Thoracic aorta (tissue), 2 donors: Measurements from ENCODE around the gene CLEC17A. TPM values are rescaled to one million over a fixed set of nuclear protein-coding genes. Genes with fewer than 3 reads are reported as not detected.

Source experiments
- ATAC-seq: fragments of 150-250 bp; one replicate; pipeline ENCODE4 v1.8.0; 2017; ENCODE audit warnings: low read depth; ENCODE audit not compliant: insufficient number of reproducible peaks, low FRiP score
- DNase-seq: peaks from one replicate; pipeline ENCODE4 v3.0.0-alpha.2; 2020; ENCODE audit warnings: low spot score
- H3K27ac ChIP-seq, 2 donors: fragments of 200-600 bp; sonication (generic); 1 replicate in 1 of 2; 2 replicates in 1 of 2; pipeline ENCODE4 v1.5.1; 2016; ENCODE audit warnings: mild to moderate bottlenecking in 2 of 2, moderate library complexity in 2 of 2
- H3K27me3 ChIP-seq: fragments of 200-600 bp; sonication (generic); replicated peaks from 2 replicates; pipeline ENCODE4 v1.6.0; 2016; ENCODE audit warnings: mild to moderate bottlenecking; ENCODE audit not compliant: insufficient read depth
- H3K36me3 ChIP-seq: fragments of 200-600 bp; sonication (generic); one replicate; pipeline ENCODE4 v1.5.1; 2016
- H3K4me1 ChIP-seq, 2 donors: fragments of 200-600 bp; sonication (generic); 1 replicate in 1 of 2; 2 replicates in 1 of 2; pipeline versions ENCODE4 v1.5.1 to v1.6.0; 2016; ENCODE audit warnings: low read depth in 2 of 2, mild to moderate bottlenecking in 1 of 2; ENCODE audit not compliant: control insufficient read depth in 1 of 2
- H3K4me3 ChIP-seq: fragments of 200-600 bp; sonication (generic); 2 replicates; pipeline ENCODE4 v1.5.1; 2016; ENCODE audit warnings: mild to moderate bottlenecking
- H3K9me3 ChIP-seq: fragments of 200-600 bp; sonication (generic); 2 replicates; pipeline ENCODE4 v1.5.1; 2016
- CTCF ChIP-seq: fragments of 200-600 bp; sonication (generic); IDR thresholded peaks from one replicate; pipeline ENCODE4 v1.5.1; 2019; ENCODE audit warnings: antibody characterized with exemption
- total RNA-seq, 2 donors: library from RNA; depleted of rRNA; stranded (reverse); fragments of >200 nt; gene quantifications; one replicate each; pipeline versions ENCODE4 v1.1.0 to v1.2.3, GENCODE V29; 2016

Gene CLEC17A
- total RNA-seq, 2 donors from 2014 or later: not detected

- Histone ChIP-seq H3K36me3 (no peaks in the 10 kb centered on the region), H3K27ac (peak within 1 kb of the TSS; percentile 53 to 67), H3K4me3 (peak within 1 kb of the TSS; percentile 100), H3K9me3 (no peaks in the 10 kb centered on the region), H3K4me1 (peaks cover 13 to 24% of the 10 kb centered on the region in 2 donors), H3K27me3 (no peaks in the 10 kb centered on the region)
- peak; percentile 98 for ATAC-seq
- peak; percentile 75 for DNase-seq
- TF ChIP-seq CTCF: peak; percentile 67
These were observed 11.0 kb upstream of the CLEC17A start, which contains the start of gene NDUFB7 for GRCh38 chr19:14571695-14572490. Gene NDUFB7 (minus strand): TSS chr19:14572066. CDS start chr19:14572000, 66 bp downstream.

GRCh38 chr19:14575428-14575980 lies 7.4 kb upstream of the CLEC17A start:
- no peak overlapping the region for H3K4me3 ChIP-seq
- TF ChIP-seq CTCF: no peak
- peaks cover 12 to 14% of the 10 kb centered on the region in 2 donors for H3K4me1 ChIP-seq
- DNase-seq: no peak
- H3K9me3 ChIP-seq: no peaks in the 10 kb centered on the region
- no peaks in the 10 kb centered on the region for H3K27me3 ChIP-seq
- ATAC-seq: no peak
- no peaks in the 10 kb centered on the region for H3K36me3 ChIP-seq
- no peak overlapping the region for H3K27ac ChIP-seq

- Histone ChIP-seq H3K27ac (no peak overlapping the region), H3K9me3 (no peaks in the 10 kb centered on the region), H3K36me3 (no peaks in the 10 kb centered on the region), H3K27me3 (no peaks in the 10 kb centered on the region), H3K4me3 (no peak overlapping the region), H3K4me1 (peaks cover 4 to 6% of the 10 kb centered on the region in 2 donors)
- ATAC-seq (no peak), DNase-seq (no peak)
- TF ChIP-seq CTCF: no peak
These were observed 6.5 kb upstream of the CLEC17A start for GRCh38 chr19:14576363-14576762.

- no peak for DNase-seq
- no peaks in the 10 kb centered on the region for H3K36me3 ChIP-seq
- ATAC-seq: no peak
- H3K4me3 ChIP-seq: no peak overlapping the region
- no peaks in the 10 kb centered on the region for H3K27me3 ChIP-seq
- no peaks in the 10 kb centered on the region for H3K9me3 ChIP-seq
- no peak overlapping the region for H3K27ac ChIP-seq
- H3K4me1 ChIP-seq: peaks cover 2% of the 10 kb centered on the region in 2 donors
- no peak for TF ChIP-seq CTCF
These were observed 5.6 kb upstream of the CLEC17A start for GRCh38 chr19:14577264-14577663.

GRCh38 chr19:14577885-14578427 lies 4.9 kb upstream of the CLEC17A start:
- Histone ChIP-seq H3K27ac (no peak overlapping the region), H3K36me3 (no peaks in the 10 kb centered on the region), H3K4me3 (no peak overlapping the region), H3K9me3 (no peaks in the 10 kb centered on the region), H3K4me1 (no peaks in the 10 kb centered on the region), H3K27me3 (no peaks in the 10 kb centered on the region)
- ATAC-seq: no peak
- no peak for TF ChIP-seq CTCF
- no peak for DNase-seq
